K562 (cell line): ENCODE measurements around the gene SRSF1. TPM values are rescaled to one million over a fixed set of nuclear protein-coding genes. Genes with fewer than 3 reads are reported as not detected.
A peak's percentile ranks its signal among the peaks of the same experiment; 100 is the strongest.

ENCODE experiments used
- C11orf30 ChIP-seq: fragments of 450-650 bp; IDR thresholded peaks from 2 replicates; pipeline ENCODE4 v1.6.1; 2016; ENCODE audit warnings: low read depth, mild to moderate bottlenecking
- GATA2 ChIP-seq: sonication (generic); formaldehyde crosslinking; IDR thresholded peaks from 2 replicates; pipeline ENCODE4 v1.4.0; 2020; ENCODE audit warnings: mild to moderate bottlenecking, missing genetic modification reagents
- MYNN ChIP-seq, 2 experiments: sonication (generic); formaldehyde crosslinking in 1 of 2; IDR thresholded peaks; 2 replicates each; pipeline versions ENCODE4 v1.5.0 to v1.6.1; 2016 to 2020; ENCODE audit warnings: antibody characterized with exemption in 1 of 2, missing genetic modification reagents in 1 of 2
- NBN ChIP-seq: fragments of 450-650 bp; IDR thresholded peaks from 2 replicates; pipeline ENCODE4 v1.6.1; 2016; ENCODE audit warnings: low read depth, mild to moderate bottlenecking
- NCOA4 ChIP-seq: fragments of 450-650 bp; IDR thresholded peaks from 2 replicates; pipeline ENCODE4 v1.6.1; 2018; ENCODE audit warnings: mild to moderate bottlenecking; ENCODE audit not compliant: partially characterized antibody
- NRF1 ChIP-seq, 2 experiments: fragments of 450-650 bp; IDR thresholded peaks in 1 of 2; conservative IDR thresholded peaks in 1 of 2; 2 replicates each; pipeline ENCODE4 v1.6.1; 2014; ENCODE audit warnings: mild to moderate bottlenecking in 2 of 2
- SMAD4 ChIP-seq: fragments of 250-450 bp; sonication (Bioruptor Pico); conservative IDR thresholded peaks from 2 replicates; pipeline ENCODE4 v1.8.0; 2021; ENCODE audit warnings: inconsistent platforms, mild to moderate bottlenecking, moderate library complexity
- SMC3 ChIP-seq: conservative IDR thresholded peaks from 2 replicates; pipeline ENCODE4 v1.6.1; 2011; ENCODE audit warnings: low read depth, low read length, improper control_type of control experiment; ENCODE audit not compliant: insufficient read depth
- ZC3H8 ChIP-seq: fragments of 450-650 bp; IDR thresholded peaks from 2 replicates; pipeline ENCODE4 v1.6.1; 2017
- ZNF444 ChIP-seq: fragments of 250-450 bp; sonication (Bioruptor Pico); IDR thresholded peaks from 2 replicates; pipeline ENCODE4 v1.4.0; 2020; ENCODE audit warnings: mild to moderate bottlenecking, moderate library complexity
- ZNF79 ChIP-seq: fragments of 250-450 bp; sonication (Bioruptor Pico); IDR thresholded peaks from 2 replicates; pipeline ENCODE4 v1.4.0; 2020; ENCODE audit warnings: low read depth, mild to moderate bottlenecking, moderate library complexity
- polyA plus RNA-seq, 8 experiments: library from polyadenylated mRNA; depleted of rRNA in 4 of 8; stranded (reverse) in 5 of 8; unstranded in 3 of 8; fragments of >200 nt; fragmentation: Nextera tagmentation in 2 of 8; fragmentation: Illumina TruSeq in 1 of 8; extraction: Ambion mirVana in 2 of 8; extraction: Trizol in 1 of 8; gene quantifications; 2 replicates each; pipeline versions ENCODE4 v1.2.1 to v1.2.3, GENCODE V29; 2011 to 2014; ENCODE audit warnings: inconsistent platforms in 1 of 8, missing spikeins in 1 of 8
- total RNA-seq, 7 experiments: library from RNA; depleted of rRNA in 6 of 7; stranded (reverse); fragments of >200 nt in 6 of 7; fragmentation: Illumina TruSeq in 2 of 7; extraction: Trizol in 2 of 7; gene quantifications; 2 replicates each; pipeline versions ENCODE4 v1.2.1 to v1.2.3, GENCODE V29; 2011 to 2021; ENCODE audit warnings: low replicate concordance in 1 of 7
- TF ChIP-seq, protein P1 (sequence below): fragments of 250-450 bp; sonication (Bioruptor Pico); IDR thresholded peaks from 2 replicates; pipeline ENCODE4 v1.4.0; 2020; ENCODE audit warnings: borderline replicate concordance
- TF ChIP-seq, protein P2 (sequence below): fragments of 250-450 bp; sonication (Bioruptor Pico); IDR thresholded peaks from 2 replicates; pipeline ENCODE4 v1.4.0; 2020
- TF ChIP-seq, protein P3 (sequence below): fragments of 200-400 bp; formaldehyde crosslinking; IDR thresholded peaks from 2 replicates; pipeline ENCODE4 v1.6.1; 2017; ENCODE audit warnings: mild to moderate bottlenecking, low read depth, low read length, moderate library complexity
- TF ChIP-seq, protein P4 (sequence below), 2 experiments: IDR thresholded peaks; 2 replicates each; pipeline ENCODE4 v1.6.1; 2011; ENCODE audit warnings: borderline replicate concordance in 1 of 2, control low read depth in 1 of 2, low read depth in 1 of 2, low read length in 1 of 2, mild to moderate bottlenecking in 1 of 2, mixed read lengths in 1 of 2, moderate library complexity in 1 of 2; ENCODE audit not compliant: insufficient read depth in 1 of 2, insufficient read length in 1 of 2, poor library complexity in 1 of 2, severe bottlenecking in 1 of 2; ENCODE audit errors: extremely low read depth in 1 of 2

Gene SRSF1
- total and polyA plus RNA-seq, 9 of the 15 experiments (the other 6 are each of a cell fraction or from before 2014, with no cell fraction given) = 77.8 to 559 (median 442) TPM

DNA sequence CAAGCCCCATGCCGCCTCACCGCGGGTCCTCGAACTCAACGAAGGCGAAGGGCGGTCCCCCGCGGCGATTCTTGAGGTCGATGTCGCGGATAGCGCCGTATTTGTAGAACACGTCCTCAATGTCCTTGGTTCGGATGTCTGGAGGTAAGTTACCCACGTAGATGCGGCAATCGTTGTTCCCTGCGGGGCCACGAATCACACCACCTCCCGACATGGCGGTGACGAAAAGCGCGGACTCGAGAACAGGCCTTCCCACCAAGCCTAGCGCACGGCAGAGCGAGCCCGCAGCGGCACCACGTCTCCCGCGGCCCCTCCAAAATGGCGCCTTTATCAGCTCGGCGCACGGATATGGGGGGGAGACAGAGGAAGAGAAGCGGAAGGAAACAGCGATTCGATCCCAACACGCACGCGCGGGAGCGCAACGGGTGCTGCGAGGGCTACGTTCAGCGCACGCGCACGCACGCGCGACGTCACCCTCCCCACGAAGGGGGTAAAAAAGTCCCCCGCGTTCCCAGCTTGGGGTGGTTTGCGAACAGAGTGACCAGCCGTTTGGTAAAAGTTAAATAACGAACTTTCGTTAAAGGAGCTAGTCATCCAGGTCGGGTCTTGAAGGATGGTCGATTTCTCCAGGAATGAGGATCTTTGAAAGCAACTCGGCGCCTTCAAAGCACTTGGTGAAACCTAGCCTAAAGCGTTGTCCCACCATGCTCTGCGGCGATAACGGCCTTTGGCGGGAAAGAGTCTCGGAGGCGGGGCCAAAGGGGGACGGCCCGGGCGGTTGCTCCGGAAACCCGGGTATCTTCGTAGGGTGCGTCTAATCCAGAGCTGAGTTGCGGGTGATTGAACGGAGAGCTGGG lies at the start of gene SRSF1 (continued):
- TF ChIP-seq, protein P1, sequence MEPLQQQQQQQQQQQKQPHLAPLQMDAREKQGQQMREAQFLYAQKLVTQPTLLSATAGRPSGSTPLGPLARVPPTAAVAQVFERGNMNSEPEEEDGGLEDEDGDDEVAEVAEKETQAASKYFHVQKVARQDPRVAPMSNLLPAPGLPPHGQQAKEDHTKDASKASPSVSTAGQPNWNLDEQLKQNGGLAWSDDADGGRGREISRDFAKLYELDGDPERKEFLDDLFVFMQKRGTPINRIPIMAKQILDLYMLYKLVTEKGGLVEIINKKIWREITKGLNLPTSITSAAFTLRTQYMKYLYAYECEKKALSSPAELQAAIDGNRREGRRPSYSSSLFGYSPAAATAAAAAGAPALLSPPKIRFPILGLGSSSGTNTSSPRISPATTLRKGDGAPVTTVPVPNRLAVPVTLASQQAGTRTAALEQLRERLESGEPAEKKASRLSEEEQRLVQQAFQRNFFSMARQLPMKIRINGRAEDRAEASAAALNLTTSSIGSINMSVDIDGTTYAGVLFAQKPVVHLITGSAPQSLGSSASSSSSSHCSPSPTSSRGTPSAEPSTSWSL (CRISPR knock-in tag) = no peak
- TF ChIP-seq C11orf30 (peak; percentile 51; the same call in 1 of the 2 replicates), ZNF79 (CRISPR knock-in tag) (no peak), NRF1 (conservative IDR thresholded peaks at IDR 0.05 in 1 of 2, IDR thresholded peaks at IDR 0.05 in 1 of 2) (peak; percentile 99), ZNF444 (CRISPR knock-in tag) (no peak), NCOA4 (no peak), SMC3 (0 out of 2 replicates have a peak, but pooled peaks have one; percentile 23), GATA2 (CRISPR knock-in tag) (no peak), MYNN (IDR thresholded peaks at IDR 0.05) (no peak), MYNN (CRISPR knock-in tag; IDR thresholded peaks at IDR 0.05) (no peak), SMAD4 (peak; percentile 50; the same call in 1 of the 2 replicates), ZC3H8 (no peak), NBN (no peak; the same call in 1 of the 2 replicates)
- TF ChIP-seq, protein P2, sequence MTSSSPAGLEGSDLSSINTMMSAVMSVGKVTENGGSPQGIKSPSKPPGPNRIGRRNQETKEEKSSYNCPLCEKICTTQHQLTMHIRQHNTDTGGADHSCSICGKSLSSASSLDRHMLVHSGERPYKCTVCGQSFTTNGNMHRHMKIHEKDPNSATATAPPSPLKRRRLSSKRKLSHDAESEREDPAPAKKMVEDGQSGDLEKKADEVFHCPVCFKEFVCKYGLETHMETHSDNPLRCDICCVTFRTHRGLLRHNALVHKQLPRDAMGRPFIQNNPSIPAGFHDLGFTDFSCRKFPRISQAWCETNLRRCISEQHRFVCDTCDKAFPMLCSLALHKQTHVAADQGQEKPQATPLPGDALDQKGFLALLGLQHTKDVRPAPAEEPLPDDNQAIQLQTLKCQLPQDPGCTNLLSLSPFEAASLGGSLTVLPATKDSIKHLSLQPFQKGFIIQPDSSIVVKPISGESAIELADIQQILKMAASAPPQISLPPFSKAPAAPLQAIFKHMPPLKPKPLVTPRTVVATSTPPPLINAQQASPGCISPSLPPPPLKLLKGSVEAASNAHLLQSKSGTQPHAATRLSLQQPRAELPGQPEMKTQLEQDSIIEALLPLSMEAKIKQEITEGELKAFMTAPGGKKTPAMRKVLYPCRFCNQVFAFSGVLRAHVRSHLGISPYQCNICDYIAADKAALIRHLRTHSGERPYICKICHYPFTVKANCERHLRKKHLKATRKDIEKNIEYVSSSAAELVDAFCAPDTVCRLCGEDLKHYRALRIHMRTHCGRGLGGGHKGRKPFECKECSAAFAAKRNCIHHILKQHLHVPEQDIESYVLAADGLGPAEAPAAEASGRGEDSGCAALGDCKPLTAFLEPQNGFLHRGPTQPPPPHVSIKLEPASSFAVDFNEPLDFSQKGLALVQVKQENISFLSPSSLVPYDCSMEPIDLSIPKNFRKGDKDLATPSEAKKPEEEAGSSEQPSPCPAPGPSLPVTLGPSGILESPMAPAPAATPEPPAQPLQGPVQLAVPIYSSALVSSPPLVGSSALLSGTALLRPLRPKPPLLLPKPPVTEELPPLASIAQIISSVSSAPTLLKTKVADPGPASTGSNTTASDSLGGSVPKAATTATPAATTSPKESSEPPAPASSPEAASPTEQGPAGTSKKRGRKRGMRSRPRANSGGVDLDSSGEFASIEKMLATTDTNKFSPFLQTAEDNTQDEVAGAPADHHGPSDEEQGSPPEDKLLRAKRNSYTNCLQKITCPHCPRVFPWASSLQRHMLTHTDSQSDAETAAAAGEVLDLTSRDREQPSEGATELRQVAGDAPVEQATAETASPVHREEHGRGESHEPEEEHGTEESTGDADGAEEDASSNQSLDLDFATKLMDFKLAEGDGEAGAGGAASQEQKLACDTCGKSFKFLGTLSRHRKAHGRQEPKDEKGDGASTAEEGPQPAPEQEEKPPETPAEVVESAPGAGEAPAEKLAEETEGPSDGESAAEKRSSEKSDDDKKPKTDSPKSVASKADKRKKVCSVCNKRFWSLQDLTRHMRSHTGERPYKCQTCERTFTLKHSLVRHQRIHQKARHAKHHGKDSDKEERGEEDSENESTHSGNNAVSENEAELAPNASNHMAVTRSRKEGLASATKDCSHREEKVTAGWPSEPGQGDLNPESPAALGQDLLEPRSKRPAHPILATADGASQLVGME (CRISPR knock-in tag) = no peak
- TF ChIP-seq, protein P3, sequence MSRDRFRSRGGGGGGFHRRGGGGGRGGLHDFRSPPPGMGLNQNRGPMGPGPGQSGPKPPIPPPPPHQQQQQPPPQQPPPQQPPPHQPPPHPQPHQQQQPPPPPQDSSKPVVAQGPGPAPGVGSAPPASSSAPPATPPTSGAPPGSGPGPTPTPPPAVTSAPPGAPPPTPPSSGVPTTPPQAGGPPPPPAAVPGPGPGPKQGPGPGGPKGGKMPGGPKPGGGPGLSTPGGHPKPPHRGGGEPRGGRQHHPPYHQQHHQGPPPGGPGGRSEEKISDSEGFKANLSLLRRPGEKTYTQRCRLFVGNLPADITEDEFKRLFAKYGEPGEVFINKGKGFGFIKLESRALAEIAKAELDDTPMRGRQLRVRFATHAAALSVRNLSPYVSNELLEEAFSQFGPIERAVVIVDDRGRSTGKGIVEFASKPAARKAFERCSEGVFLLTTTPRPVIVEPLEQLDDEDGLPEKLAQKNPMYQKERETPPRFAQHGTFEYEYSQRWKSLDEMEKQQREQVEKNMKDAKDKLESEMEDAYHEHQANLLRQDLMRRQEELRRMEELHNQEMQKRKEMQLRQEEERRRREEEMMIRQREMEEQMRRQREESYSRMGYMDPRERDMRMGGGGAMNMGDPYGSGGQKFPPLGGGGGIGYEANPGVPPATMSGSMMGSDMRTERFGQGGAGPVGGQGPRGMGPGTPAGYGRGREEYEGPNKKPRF = peak; percentile 79; the same call in 1 of the 2 replicates
- TF ChIP-seq, protein P4, sequence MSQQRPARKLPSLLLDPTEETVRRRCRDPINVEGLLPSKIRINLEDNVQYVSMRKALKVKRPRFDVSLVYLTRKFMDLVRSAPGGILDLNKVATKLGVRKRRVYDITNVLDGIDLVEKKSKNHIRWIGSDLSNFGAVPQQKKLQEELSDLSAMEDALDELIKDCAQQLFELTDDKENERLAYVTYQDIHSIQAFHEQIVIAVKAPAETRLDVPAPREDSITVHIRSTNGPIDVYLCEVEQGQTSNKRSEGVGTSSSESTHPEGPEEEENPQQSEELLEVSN (IDR thresholded peaks at IDR 0.05; ENCODE audit: borderline replicate concordance in 1 of 2, extremely low read depth in 1 of 2, insufficient read depth in 1 of 2, insufficient read length in 1 of 2, low read depth in 1 of 2, low read length in 1 of 2, poor library complexity in 1 of 2, severe bottlenecking in 1 of 2) = peak; percentile 98 to 99
